Neural cell (in vitro differentiated cells): ENCODE measurements around the gene MAPK10.
"Not testable (repeated sequence)": the region's sequence is repeated elsewhere in the genome, so short reads cannot be mapped to it uniquely, and the experiment has no call there.

Source experiments
- CTCF ChIP-seq: fragments of 450-650 bp; IDR thresholded peaks from 2 replicates; pipeline ENCODE4 v1.5.1; 2014; ENCODE audit warnings: antibody characterized with exemption, mild to moderate bottlenecking, moderate library complexity; ENCODE audit not compliant: poor library complexity, severe bottlenecking
- EZH2 ChIP-seq: fragments of 200-600, 300-800 bp; shearing (Covaris generic), sonication (generic); IDR thresholded peaks from 2 replicates; pipeline ENCODE4 v1.6.1; 2014; ENCODE audit warnings: antibody characterized with exemption, low read length, borderline replicate concordance, mild to moderate bottlenecking; ENCODE audit not compliant: insufficient read depth, poor library complexity, severe bottlenecking
- MXI1 ChIP-seq: fragments of 450-650 bp; conservative IDR thresholded peaks from 2 replicates; pipeline ENCODE4 v1.6.1; 2014; ENCODE audit warnings: antibody characterized with exemption, mild to moderate bottlenecking; ENCODE audit not compliant: poor library complexity, severe bottlenecking
- RAD21 ChIP-seq: fragments of 450-650 bp; conservative IDR thresholded peaks from 2 replicates; pipeline ENCODE4 v1.6.1; 2014; ENCODE audit warnings: antibody characterized with exemption, mild to moderate bottlenecking, moderate library complexity
- REST ChIP-seq: IDR thresholded peaks from 2 replicates; pipeline ENCODE4 v1.6.1; 2012; ENCODE audit warnings: borderline replicate concordance

- not testable (repeated sequence) for TF ChIP-seq CTCF, EZH2, REST, MXI1, RAD21
Measured at GRCh38 chr4:86168335-86168734, 191.5 kb downstream of the MAPK10 start.
